ENCODE data around the gene MRC2. TPM values are rescaled to one million over a fixed set of nuclear protein-coding genes. Genes with fewer than 3 reads are reported as not detected.

The MRC2 gene
- total RNA-seq, 1 donor from 2014 or later, result 105 TPM

Other genes starting within 250 kb of the MRC2 start
- 6.3 TPM in 1 of 2 replicates, not detected in the other for gene EFCAB3, start 247.1 kb upstream of the MRC2 start, total RNA-seq
- gene METTL2A, start 203.8 kb upstream of the MRC2 start, total RNA-seq, result 14.4 and 16.2 TPM in 2 replicates
- 27.9 and 28.6 TPM in 2 replicates for gene TLK2, start 148.8 kb upstream of the MRC2 start, total RNA-seq
- not detected in 2 replicates for gene MARCHF10, start 180.6 kb downstream of the MRC2 start, total RNA-seq

Measured in glomerular endothelial cell (primary cell).